HepG2 (cell line): ENCODE results near the gene ABCF1. TPM values are rescaled to one million over a fixed set of nuclear protein-coding genes. Genes with fewer than 3 reads are reported as not detected.

Experiments
- FOXK1 ChIP-seq: sonication (generic); formaldehyde crosslinking; IDR thresholded peaks from 2 replicates; pipeline ENCODE4 v1.4.0; 2020; ENCODE audit warnings: low read depth, missing genetic modification reagents, borderline replicate concordance
- HOXA5 ChIP-seq: sonication (generic); formaldehyde crosslinking; IDR thresholded peaks from 2 replicates; pipeline ENCODE4 v1.4.0; 2020; ENCODE audit warnings: missing genetic modification reagents
- IRX3 ChIP-seq: sonication (generic); formaldehyde crosslinking; IDR thresholded peaks from 2 replicates; pipeline ENCODE4 v1.8.1; 2023; ENCODE audit warnings: mild to moderate bottlenecking, low read depth, missing genetic modification reagents, borderline replicate concordance
- JDP2 ChIP-seq: sonication (generic); formaldehyde crosslinking; IDR thresholded peaks from 2 replicates; pipeline ENCODE4 v1.8.1; 2022; ENCODE audit warnings: missing genetic modification reagents, borderline replicate concordance
- TBP ChIP-seq: sonication (generic); formaldehyde crosslinking; IDR thresholded peaks from 2 replicates; pipeline ENCODE4 v1.5.0; 2020; ENCODE audit warnings: missing genetic modification reagents
- ZNF230 ChIP-seq: sonication (generic); formaldehyde crosslinking; IDR thresholded peaks from 2 replicates; pipeline ENCODE4 v1.4.0; 2020; ENCODE audit warnings: mild to moderate bottlenecking, missing genetic modification reagents
- ZNF264 ChIP-seq: sonication (generic); formaldehyde crosslinking; IDR thresholded peaks from 2 replicates; pipeline ENCODE4 v1.4.0; 2020; ENCODE audit warnings: missing genetic modification reagents
- ZNF572 ChIP-seq: sonication (generic); formaldehyde crosslinking; IDR thresholded peaks from 2 replicates; pipeline ENCODE4 v1.5.1; 2020; ENCODE audit warnings: mild to moderate bottlenecking, missing genetic modification reagents
- ZNF589 ChIP-seq: sonication (generic); formaldehyde crosslinking; conservative IDR thresholded peaks from 2 replicates; pipeline ENCODE4 v1.8.0; 2022; ENCODE audit warnings: mild to moderate bottlenecking, moderate library complexity, missing genetic modification reagents
- ZNF7 ChIP-seq: IDR thresholded peaks from 2 replicates; pipeline ENCODE4 v1.6.1; 2016; ENCODE audit warnings: missing biosample characterization, missing genetic modification reagents
- polyA plus RNA-seq, 8 experiments: library from polyadenylated mRNA; depleted of rRNA in 3 of 8; stranded (reverse) in 7 of 8; unstranded in 1 of 8; fragments of >200 nt; fragmentation: Illumina TruSeq in 4 of 8; extraction: Trizol in 4 of 8; gene quantifications; 2 replicates each; pipeline versions ENCODE4 v1.2.1 to v1.2.3, GENCODE V29; 2011 to 2016; ENCODE audit warnings: low read depth in 4 of 8, missing spikeins in 1 of 8, mixed read lengths in 1 of 8; ENCODE audit not compliant: insufficient read depth in 1 of 8
- total RNA-seq, 5 experiments: library from RNA; depleted of rRNA; stranded (reverse); fragments of >200 nt; fragmentation: Illumina TruSeq; extraction: Trizol; gene quantifications; 2 replicates each; pipeline ENCODE4 v1.2.3, GENCODE V29; 2016; ENCODE audit warnings: low read depth in 1 of 5
- TF ChIP-seq, protein P1 (sequence below): sonication (generic); formaldehyde crosslinking; IDR thresholded peaks from 2 replicates; pipeline ENCODE4 v1.4.0; 2020; ENCODE audit warnings: missing genetic modification reagents, borderline replicate concordance
- TF ChIP-seq, protein P2 (sequence below): sonication (generic); formaldehyde crosslinking; IDR thresholded peaks from 2 replicates; pipeline ENCODE4 v1.8.1; 2023; ENCODE audit warnings: mild to moderate bottlenecking, missing genetic modification reagents
- TF ChIP-seq, protein P3 (sequence below): sonication (generic); formaldehyde crosslinking; IDR thresholded peaks from 2 replicates; pipeline ENCODE4 v1.4.0; 2020; ENCODE audit warnings: missing genetic modification reagents, borderline replicate concordance
- TF ChIP-seq, protein P4 (sequence below): fragments of 450-650 bp; IDR thresholded peaks from 2 replicates; pipeline ENCODE4 v1.6.1; 2017; ENCODE audit warnings: mild to moderate bottlenecking

ABCF1 gene
- total and polyA plus RNA-seq, 2 of the 13 experiments (the other 11 are each of a cell fraction or from before 2014, with no cell fraction given): 25.4 to 98.9 TPM

DNA sequence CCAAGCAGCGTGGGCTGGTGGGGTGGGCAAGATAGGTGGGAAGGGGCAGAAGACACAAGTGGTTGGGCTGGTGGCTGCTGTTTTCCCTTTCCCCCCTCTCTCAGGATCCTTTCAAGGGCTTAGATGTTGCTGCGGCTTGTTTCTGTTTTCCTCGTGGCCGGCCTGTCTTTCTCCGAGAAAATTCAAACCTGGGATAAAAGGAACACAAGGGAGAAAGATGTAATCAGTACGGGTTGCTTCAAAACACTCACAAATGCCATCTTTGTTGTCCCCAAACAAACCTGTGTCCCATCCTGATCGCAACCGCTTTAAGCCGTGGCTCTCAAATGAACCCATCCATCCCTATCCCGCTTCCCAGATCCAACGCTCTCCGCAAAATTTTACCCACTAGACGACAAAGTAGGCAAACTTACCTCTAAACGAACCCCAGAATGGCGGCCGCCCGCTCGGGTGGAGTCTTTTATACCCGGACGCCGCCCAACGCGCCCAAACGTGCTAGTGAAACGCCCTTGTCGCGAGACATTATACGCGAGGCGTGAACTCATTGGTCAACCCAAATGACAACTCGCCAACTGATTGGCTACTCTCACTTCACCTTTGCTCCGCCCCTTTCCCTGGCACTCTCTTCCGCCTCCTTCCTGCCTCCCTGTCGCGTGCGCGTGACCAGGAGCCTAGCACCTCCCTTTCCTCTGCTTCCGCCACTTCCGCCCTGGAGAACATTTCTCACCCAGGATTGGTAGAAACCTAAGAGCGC is 45.7 kb downstream of the ABCF1 start, which contains the start of gene PPP1R10 (continued):
- no peak for TF ChIP-seq JDP2 (CRISPR knock-in tag)
- peak; percentile 75 for TF ChIP-seq IRX3 (CRISPR knock-in tag)
- TF ChIP-seq ZNF230 (CRISPR knock-in tag): no peak; the same call in 1 of the 2 replicates
- no peak for TF ChIP-seq ZNF572
- TF ChIP-seq TBP (CRISPR knock-in tag): 0 out of 2 replicates have a peak, but pooled peaks have one; percentile 34
- TF ChIP-seq, protein P1, sequence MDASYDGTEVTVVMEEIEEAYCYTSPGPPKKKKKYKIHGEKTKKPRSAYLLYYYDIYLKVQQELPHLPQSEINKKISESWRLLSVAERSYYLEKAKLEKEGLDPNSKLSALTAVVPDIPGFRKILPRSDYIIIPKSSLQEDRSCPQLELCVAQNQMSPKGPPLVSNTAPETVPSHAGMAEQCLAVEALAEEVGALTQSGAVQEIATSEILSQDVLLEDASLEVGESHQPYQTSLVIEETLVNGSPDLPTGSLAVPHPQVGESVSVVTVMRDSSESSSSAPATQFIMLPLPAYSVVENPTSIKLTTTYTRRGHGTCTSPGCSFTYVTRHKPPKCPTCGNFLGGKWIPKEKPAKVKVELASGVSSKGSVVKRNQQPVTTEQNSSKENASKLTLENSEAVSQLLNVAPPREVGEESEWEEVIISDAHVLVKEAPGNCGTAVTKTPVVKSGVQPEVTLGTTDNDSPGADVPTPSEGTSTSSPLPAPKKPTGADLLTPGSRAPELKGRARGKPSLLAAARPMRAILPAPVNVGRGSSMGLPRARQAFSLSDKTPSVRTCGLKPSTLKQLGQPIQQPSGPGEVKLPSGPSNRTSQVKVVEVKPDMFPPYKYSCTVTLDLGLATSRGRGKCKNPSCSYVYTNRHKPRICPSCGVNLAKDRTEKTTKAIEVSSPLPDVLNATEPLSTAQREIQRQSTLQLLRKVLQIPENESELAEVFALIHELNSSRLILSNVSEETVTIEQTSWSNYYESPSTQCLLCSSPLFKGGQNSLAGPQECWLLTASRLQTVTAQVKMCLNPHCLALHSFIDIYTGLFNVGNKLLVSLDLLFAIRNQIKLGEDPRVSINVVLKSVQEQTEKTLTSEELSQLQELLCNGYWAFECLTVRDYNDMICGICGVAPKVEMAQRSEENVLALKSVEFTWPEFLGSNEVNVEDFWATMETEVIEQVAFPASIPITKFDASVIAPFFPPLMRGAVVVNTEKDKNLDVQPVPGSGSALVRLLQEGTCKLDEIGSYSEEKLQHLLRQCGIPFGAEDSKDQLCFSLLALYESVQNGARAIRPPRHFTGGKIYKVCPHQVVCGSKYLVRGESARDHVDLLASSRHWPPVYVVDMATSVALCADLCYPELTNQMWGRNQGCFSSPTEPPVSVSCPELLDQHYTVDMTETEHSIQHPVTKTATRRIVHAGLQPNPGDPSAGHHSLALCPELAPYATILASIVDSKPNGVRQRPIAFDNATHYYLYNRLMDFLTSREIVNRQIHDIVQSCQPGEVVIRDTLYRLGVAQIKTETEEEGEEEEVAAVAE: peak; percentile 4; the same call in 1 of the 2 replicates
- TF ChIP-seq, protein P2, sequence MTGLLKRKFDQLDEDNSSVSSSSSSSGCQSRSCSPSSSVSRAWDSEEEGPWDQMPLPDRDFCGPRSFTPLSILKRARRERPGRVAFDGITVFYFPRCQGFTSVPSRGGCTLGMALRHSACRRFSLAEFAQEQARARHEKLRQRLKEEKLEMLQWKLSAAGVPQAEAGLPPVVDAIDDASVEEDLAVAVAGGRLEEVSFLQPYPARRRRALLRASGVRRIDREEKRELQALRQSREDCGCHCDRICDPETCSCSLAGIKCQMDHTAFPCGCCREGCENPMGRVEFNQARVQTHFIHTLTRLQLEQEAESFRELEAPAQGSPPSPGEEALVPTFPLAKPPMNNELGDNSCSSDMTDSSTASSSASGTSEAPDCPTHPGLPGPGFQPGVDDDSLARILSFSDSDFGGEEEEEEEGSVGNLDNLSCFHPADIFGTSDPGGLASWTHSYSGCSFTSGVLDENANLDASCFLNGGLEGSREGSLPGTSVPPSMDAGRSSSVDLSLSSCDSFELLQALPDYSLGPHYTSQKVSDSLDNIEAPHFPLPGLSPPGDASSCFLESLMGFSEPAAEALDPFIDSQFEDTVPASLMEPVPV: peak; percentile 91
- peak; percentile 31; the same call in 1 of the 2 replicates for TF ChIP-seq ZNF264 (CRISPR knock-in tag)
- TF ChIP-seq, protein P3, sequence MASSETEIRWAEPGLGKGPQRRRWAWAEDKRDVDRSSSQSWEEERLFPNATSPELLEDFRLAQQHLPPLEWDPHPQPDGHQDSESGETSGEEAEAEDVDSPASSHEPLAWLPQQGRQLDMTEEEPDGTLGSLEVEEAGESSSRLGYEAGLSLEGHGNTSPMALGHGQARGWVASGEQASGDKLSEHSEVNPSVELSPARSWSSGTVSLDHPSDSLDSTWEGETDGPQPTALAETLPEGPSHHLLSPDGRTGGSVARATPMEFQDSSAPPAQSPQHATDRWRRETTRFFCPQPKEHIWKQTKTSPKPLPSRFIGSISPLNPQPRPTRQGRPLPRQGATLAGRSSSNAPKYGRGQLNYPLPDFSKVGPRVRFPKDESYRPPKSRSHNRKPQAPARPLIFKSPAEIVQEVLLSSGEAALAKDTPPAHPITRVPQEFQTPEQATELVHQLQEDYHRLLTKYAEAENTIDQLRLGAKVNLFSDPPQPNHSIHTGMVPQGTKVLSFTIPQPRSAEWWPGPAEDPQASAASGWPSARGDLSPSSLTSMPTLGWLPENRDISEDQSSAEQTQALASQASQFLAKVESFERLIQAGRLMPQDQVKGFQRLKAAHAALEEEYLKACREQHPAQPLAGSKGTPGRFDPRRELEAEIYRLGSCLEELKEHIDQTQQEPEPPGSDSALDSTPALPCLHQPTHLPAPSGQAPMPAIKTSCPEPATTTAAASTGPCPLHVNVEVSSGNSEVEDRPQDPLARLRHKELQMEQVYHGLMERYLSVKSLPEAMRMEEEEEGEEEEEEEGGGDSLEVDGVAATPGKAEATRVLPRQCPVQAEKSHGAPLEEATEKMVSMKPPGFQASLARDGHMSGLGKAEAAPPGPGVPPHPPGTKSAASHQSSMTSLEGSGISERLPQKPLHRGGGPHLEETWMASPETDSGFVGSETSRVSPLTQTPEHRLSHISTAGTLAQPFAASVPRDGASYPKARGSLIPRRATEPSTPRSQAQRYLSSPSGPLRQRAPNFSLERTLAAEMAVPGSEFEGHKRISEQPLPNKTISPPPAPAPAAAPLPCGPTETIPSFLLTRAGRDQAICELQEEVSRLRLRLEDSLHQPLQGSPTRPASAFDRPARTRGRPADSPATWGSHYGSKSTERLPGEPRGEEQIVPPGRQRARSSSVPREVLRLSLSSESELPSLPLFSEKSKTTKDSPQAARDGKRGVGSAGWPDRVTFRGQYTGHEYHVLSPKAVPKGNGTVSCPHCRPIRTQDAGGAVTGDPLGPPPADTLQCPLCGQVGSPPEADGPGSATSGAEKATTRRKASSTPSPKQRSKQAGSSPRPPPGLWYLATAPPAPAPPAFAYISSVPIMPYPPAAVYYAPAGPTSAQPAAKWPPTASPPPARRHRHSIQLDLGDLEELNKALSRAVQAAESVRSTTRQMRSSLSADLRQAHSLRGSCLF: peak; percentile 77; the same call in 1 of the 2 replicates
- TF ChIP-seq ZNF589: no peak
- TF ChIP-seq FOXK1 (CRISPR knock-in tag): peak; percentile 67
- 0 out of 2 replicates have a peak, but pooled peaks have one; percentile 41 for TF ChIP-seq HOXA5 (CRISPR knock-in tag)
- TF ChIP-seq, protein P4, sequence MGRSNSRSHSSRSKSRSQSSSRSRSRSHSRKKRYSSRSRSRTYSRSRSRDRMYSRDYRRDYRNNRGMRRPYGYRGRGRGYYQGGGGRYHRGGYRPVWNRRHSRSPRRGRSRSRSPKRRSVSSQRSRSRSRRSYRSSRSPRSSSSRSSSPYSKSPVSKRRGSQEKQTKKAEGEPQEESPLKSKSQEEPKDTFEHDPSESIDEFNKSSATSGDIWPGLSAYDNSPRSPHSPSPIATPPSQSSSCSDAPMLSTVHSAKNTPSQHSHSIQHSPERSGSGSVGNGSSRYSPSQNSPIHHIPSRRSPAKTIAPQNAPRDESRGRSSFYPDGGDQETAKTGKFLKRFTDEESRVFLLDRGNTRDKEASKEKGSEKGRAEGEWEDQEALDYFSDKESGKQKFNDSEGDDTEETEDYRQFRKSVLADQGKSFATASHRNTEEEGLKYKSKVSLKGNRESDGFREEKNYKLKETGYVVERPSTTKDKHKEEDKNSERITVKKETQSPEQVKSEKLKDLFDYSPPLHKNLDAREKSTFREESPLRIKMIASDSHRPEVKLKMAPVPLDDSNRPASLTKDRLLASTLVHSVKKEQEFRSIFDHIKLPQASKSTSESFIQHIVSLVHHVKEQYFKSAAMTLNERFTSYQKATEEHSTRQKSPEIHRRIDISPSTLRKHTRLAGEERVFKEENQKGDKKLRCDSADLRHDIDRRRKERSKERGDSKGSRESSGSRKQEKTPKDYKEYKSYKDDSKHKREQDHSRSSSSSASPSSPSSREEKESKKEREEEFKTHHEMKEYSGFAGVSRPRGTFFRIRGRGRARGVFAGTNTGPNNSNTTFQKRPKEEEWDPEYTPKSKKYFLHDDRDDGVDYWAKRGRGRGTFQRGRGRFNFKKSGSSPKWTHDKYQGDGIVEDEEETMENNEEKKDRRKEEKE: no peak
- TF ChIP-seq ZNF7 (CRISPR knock-in tag): no peak
